Cortex of kidney (tissue), 1 donor: ENCODE data around the gene PCSK6.
"Not testable (repeated sequence)": the region's sequence is repeated elsewhere in the genome, so short reads cannot be mapped to it uniquely, and the experiment has no call there.

Experiments used
- DNase-seq: peaks from one replicate; lab custom pipeline; 2025; lab: John Stamatoyannopoulos, UW

PCSK6 gene

GRCh38 chr15:101376615-101377395 is 112.7 kb downstream of the PCSK6 start:
- no peak for DNase-seq

- not testable (repeated sequence) for DNase-seq
Observed at GRCh38 chr15:101375006-101375405, 114.5 kb downstream of the PCSK6 start.

GRCh38 chr15:101374326-101374725 is 115.2 kb downstream of the PCSK6 start:
- no peak for DNase-seq

GRCh38 chr15:101373577-101373976 is 115.9 kb downstream of the PCSK6 start:
- DNase-seq: no peak

GRCh38 chr15:101372960-101373525 is 116.5 kb downstream of the PCSK6 start:
- DNase-seq: no peak

GRCh38 chr15:101372149-101372577 is 117.3 kb downstream of the PCSK6 start:
- DNase-seq: no peak

- DNase-seq: no peak
Observed at GRCh38 chr15:101371519-101371918, 118.0 kb downstream of the PCSK6 start.

- no peak for DNase-seq
Observed at GRCh38 chr15:101371081-101371480, 118.4 kb downstream of the PCSK6 start.

GRCh38 chr15:101370330-101371024 is 119.0 kb downstream of the PCSK6 start:
- DNase-seq: no peak

- DNase-seq: no peak
Observed at GRCh38 chr15:101369676-101370075, 119.8 kb downstream of the PCSK6 start.

GRCh38 chr15:101368861-101369642 is 120.5 kb downstream of the PCSK6 start:
- no peak for DNase-seq

GRCh38 chr15:101368086-101368780 is 121.3 kb downstream of the PCSK6 start:
- no peak for DNase-seq

GRCh38 chr15:101366853-101367252 is 122.7 kb downstream of the PCSK6 start:
- DNase-seq: no peak

GRCh38 chr15:101362986-101363566 is 126.4 kb downstream of the PCSK6 start:
- no peak for DNase-seq

GRCh38 chr15:101362359-101362758 is 127.1 kb downstream of the PCSK6 start:
- no peak for DNase-seq

GRCh38 chr15:101361418-101361817 is 128.1 kb downstream of the PCSK6 start:
- DNase-seq: no peak

GRCh38 chr15:101359365-101359947 is 130.1 kb downstream of the PCSK6 start:
- no peak for DNase-seq

GRCh38 chr15:101358895-101359294 is 130.6 kb downstream of the PCSK6 start:
- no peak for DNase-seq

GRCh38 chr15:101357885-101358284 is 131.6 kb downstream of the PCSK6 start:
- DNase-seq: no peak

GRCh38 chr15:101357333-101357732 is 132.2 kb downstream of the PCSK6 start:
- DNase-seq: no peak
